LNCAP (cell line): Measurements from ENCODE around the gene ZSWIM4.

Source experiments
- TF ChIP-seq, protein P1 (sequence below): fragments of 450-650 bp; IDR thresholded peaks from 2 replicates; pipeline ENCODE4 v1.5.1; 2017; ENCODE audit warnings: mild to moderate bottlenecking

Gene ZSWIM4

DNA sequence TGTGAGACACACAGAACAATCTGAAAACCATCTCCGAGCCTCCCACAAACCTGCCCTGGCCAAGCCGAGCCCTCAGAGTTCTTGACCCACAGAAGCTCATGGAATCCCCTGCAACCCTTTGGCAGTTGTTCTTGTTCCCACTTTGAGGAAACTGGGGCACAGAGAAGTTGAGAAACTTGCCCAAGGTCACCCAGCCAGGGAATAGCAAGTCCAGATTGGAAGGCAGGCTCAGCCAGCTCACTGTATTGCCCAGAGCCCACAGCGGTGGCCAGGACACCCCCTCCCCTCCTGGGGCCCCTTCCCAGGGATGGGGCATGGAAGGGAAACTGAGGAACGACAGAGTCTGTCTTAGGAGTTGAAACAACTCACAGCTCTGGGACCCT, 1.8 kb downstream of the ZSWIM4 start:
- TF ChIP-seq, protein P1, sequence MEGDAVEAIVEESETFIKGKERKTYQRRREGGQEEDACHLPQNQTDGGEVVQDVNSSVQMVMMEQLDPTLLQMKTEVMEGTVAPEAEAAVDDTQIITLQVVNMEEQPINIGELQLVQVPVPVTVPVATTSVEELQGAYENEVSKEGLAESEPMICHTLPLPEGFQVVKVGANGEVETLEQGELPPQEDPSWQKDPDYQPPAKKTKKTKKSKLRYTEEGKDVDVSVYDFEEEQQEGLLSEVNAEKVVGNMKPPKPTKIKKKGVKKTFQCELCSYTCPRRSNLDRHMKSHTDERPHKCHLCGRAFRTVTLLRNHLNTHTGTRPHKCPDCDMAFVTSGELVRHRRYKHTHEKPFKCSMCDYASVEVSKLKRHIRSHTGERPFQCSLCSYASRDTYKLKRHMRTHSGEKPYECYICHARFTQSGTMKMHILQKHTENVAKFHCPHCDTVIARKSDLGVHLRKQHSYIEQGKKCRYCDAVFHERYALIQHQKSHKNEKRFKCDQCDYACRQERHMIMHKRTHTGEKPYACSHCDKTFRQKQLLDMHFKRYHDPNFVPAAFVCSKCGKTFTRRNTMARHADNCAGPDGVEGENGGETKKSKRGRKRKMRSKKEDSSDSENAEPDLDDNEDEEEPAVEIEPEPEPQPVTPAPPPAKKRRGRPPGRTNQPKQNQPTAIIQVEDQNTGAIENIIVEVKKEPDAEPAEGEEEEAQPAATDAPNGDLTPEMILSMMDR, result no peak

DNA sequence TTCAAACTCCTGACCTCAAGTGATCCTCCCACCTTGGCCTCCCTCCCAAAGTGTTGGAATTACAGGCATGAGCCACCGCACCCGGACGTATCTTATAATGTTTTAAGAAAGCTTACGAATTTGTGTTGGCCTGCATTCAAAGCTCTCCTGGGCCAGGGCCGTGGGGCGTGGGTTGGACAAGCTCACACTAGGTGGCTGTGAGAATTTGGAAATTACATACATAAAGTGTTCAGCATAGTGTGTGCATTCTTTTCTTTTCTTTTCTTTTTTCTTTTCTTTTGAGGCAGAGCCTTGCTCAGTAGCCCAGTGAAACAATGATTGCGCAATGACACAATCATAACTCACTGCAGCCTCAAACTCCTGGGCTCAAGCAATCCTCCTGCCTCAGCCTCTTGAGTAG, 2.6 kb downstream of the ZSWIM4 start:
- TF ChIP-seq, protein P1, result no peak

DNA sequence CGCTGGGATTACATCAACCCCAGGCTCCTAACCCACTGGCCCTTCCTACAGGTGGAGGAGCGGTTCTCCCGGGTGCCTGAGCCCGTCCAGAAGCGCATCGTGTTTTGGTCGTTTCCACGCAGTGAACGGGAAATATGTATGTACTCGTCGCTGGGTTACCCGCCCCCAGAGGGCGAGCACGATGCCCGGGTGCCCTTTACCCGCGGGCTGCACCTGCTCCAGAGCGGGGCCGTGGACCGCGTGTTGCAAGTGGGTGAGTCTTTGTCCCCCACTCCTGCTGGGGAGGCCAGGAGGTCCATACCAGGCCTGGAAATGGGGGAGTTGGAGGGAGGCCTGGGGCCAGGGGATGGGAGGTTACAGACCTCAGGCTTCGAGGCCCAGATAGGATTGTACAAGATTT, 4.4 kb downstream of the ZSWIM4 start:
- TF ChIP-seq, protein P1, result no peak

DNA sequence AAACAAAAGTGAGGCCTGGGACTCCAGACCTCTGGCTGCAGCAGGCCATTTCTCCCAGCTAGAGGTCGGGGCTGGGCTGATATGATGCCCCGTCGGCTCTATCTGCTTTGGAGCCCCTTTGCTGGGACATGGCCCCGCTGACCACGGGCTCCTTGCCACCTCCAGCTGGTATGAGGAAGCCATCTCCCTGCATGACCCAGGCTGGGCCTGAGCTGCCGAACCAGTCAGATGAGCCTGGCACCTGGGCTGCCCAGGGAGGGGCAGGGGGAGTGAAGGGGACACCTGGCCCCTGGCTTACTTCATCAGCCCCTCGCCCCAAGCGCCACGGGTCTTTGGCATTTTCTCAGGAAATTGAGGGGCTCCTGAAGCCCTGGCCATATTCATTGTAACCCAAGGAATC, 7.8 kb downstream of the ZSWIM4 start:
- TF ChIP-seq, protein P1, result no peak

DNA sequence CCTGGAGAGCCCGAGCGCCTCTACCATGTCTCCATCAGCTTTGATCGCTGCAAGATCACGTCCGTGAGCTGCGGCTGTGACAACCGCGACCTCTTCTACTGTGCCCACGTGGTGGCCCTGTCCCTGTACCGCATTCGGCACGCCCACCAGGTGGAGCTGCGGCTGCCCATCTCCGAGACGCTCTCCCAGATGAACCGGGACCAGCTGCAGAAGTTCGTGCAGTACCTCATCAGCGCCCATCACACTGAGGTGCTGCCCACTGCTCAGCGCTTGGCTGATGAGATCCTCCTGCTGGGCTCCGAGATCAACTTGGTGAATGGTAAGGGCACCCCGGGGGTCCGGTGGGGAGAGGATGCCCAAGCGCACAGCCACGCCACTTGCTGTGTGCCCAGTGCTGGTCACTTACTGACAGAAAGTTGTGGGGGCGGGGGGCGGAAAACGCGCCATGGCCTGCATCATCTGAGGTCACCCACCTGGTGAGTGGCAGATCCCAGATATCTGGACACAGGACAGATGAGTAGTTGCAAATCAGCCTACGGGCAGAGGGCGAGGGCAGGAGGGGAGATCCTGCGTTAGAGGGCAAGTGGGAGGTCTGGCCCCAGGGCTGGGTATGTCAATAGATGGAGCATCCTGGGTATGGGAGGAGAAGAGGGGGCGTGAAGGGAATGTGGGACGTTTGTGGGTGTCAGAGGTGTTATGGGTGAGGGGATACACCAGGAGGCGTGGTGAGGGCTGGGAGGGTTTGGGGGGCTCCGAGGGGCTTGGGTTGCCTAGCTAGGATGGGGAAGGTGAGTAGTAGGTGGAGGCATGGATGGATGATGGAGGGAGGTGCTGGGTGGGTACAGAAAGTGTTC, 9.8 kb downstream of the ZSWIM4 start:
- TF ChIP-seq, protein P1, result 0 out of 2 replicates have a peak, but pooled peaks have one; percentile 26

DNA sequence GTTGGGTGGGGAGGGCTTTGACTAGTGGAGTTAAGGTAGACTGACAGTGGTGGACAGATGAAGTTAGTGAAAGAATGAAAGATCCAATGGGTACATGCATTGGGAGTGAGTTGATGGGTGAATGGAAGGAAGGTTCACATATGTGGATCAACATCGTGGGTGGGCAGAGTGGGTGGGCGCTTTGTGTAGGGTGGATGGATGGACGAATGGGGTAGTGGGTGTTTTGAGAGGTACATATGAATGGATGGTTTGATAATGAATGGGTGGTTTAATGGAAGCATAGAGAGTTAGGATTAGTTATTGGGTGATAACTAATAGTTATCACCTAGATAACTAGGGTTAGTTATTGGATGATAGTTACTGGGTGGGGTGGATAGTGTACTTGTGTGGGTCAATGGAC, 11.5 kb downstream of the ZSWIM4 start:
- TF ChIP-seq, protein P1, result no peak

DNA sequence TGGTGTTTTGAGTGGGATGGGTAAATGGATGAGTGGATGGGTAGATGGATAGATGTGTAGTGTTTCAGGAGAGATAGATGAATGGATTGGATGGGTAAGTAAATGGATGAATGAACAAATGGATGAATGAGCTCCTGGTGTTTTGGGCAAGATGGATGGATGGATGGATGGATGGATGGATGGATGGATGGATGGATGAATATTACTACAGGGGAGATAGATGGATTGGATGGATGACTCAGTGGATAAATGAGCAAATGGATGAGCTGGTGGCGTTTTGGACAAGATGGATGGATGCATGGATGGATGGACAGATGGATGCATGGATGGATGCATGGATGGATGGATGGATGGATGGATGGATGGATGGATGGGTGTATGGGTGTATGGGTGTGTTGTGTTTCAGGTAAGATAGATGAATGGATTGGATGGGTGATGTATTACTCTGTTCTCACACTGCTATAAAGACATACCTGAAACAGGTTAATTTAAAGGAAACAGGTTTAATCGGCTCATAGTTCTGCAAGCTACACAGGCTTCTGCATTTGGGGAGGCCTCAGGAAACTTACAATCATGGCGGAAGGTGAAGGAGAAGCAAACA, 12.3 kb downstream of the ZSWIM4 start:
- TF ChIP-seq, protein P1, result no peak
